Glutamatergic neuron (in vitro differentiated cells): ENCODE measurements around the gene CNOT6L. TPM values are rescaled to one million over a fixed set of nuclear protein-coding genes. Genes with fewer than 3 reads are reported as not detected.
"Not testable (repeated sequence)": the region's sequence is repeated elsewhere in the genome, so short reads cannot be mapped to it uniquely, and the experiment has no call there.

Source experiments
- DNase-seq: peaks from one replicate; pipeline ENCODE4 v3.0.0; 2022
- H3K27ac Mint-ChIP-seq: one replicate; pipeline ENCODE4 v1.8.0; 2020; ENCODE audit warnings: mild to moderate bottlenecking, mixed read lengths, inconsistent platforms; ENCODE audit not compliant: unreplicated experiment
- H3K27me3 Mint-ChIP-seq: one replicate; pipeline ENCODE4 v1.8.0; 2020; ENCODE audit warnings: mild to moderate bottlenecking, moderate library complexity, mixed read lengths, inconsistent platforms; ENCODE audit not compliant: unreplicated experiment
- H3K36me3 Mint-ChIP-seq: one replicate; pipeline ENCODE4 v1.8.0; 2020; ENCODE audit warnings: mild to moderate bottlenecking, mixed read lengths, inconsistent platforms; ENCODE audit not compliant: unreplicated experiment
- H3K4me1 Mint-ChIP-seq: one replicate; pipeline ENCODE4 v1.8.0; 2020; ENCODE audit warnings: mild to moderate bottlenecking, low read depth, mixed read lengths, inconsistent platforms; ENCODE audit not compliant: unreplicated experiment
- H3K4me3 Mint-ChIP-seq: one replicate; pipeline ENCODE4 v1.8.0; 2020; ENCODE audit warnings: mild to moderate bottlenecking, mixed read lengths, inconsistent platforms; ENCODE audit not compliant: unreplicated experiment
- H3K9me3 Mint-ChIP-seq: one replicate; pipeline ENCODE4 v1.8.0; 2020; ENCODE audit warnings: mild to moderate bottlenecking, moderate library complexity, mixed read lengths, inconsistent platforms; ENCODE audit not compliant: unreplicated experiment
- CTCF ChIP-seq: fragments of 200-600 bp; sonication (generic); IDR thresholded peaks from one replicate; pipeline ENCODE4 v1.5.0; 2021; ENCODE audit not compliant: partially characterized antibody, unreplicated experiment
- long read RNA-seq: library from polyadenylated mRNA; unstranded; transcript quantifications from one replicate; pipeline ENCODE4 v2.0.0, GENCODE V29; 2020; ENCODE audit not compliant: unreplicated experiment
- total RNA-seq: library from RNA; stranded (reverse); fragmentation: NEBNext Ultra II Directional; extraction: Animal tissue kit (Norgen Biotek cat#: 25700); gene quantifications from one replicate; pipeline ENCODE4 v1.2.1, GENCODE V29; 2021; ENCODE audit not compliant: unreplicated experiment

The CNOT6L gene
- 11.9 TPM for total RNA-seq
- long read RNA-seq = 0 reads

DNA sequence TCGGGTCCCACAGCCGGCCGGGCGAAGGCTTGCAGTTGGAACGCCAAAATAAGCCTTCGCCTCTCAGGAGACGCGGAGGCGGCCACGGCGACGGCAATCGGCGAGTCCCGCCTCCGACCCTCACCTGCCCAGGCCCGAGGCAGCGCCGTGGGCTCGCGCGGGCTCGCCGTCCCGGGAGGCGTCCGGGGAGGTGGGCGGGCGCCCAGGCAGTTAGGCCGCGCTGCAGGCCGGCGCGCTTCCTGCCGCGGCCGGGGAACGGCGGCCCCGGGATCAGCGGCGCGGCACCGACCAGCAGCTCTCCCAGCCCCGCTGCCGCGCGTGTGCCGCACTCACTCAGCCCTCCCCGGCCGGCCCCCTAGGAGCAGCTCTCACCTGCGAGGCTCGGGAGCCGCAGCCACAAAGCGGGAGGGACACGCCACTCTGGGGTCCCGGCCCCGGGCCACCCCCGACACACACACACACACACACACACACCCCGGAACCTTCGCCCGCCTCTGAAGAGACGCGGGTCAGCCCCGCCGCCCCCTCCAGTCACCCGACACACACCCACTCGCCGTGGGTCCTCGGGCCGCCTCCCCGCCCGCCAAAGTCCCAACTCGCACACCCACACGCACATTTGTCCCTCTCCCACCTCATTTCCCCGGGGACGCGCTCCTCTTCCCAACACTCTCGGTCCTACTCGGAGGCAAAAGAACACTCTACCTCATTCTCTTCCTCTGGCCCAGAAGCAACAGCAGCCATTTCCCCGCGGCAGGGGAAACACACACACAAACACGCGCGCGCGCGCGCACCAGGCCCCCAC is at the start of gene CNOT6L:
TSS of gene CNOT6L (minus strand) at position 767 of the 802 bp plus-strand sequence. CDS start at position 707, 60 bp downstream.
- H3K36me3 Mint-ChIP-seq = no peaks in the 10 kb centered on the region
- peaks cover 7% of the 10 kb centered on the region for H3K27me3 Mint-ChIP-seq
- TF ChIP-seq CTCF = no peak
- peak within 1 kb of the TSS; percentile 90 for H3K27ac Mint-ChIP-seq
- peaks cover 21% of the 10 kb centered on the region for H3K9me3 Mint-ChIP-seq
- H3K4me3 Mint-ChIP-seq = peak within 1 kb of the TSS; percentile 98
- DNase-seq = peak; percentile 65
- H3K4me1 Mint-ChIP-seq = peaks cover 8% of the 10 kb centered on the region

- Mint-ChIP-seq H3K4me3 (no peak overlapping the region), H3K4me1 (peaks cover 17% of the 10 kb centered on the region), H3K9me3 (peaks cover 5% of the 10 kb centered on the region), H3K36me3 (no peaks in the 10 kb centered on the region), H3K27me3 (peaks cover 6% of the 10 kb centered on the region), H3K27ac (no peak overlapping the region)
- no peak for DNase-seq
- TF ChIP-seq CTCF = no peak
Measured at GRCh38 chr4:77865259-77865658, 46.1 kb upstream of the CNOT6L start.

- not testable (repeated sequence) for H3K36me3 Mint-ChIP-seq, H3K4me1 Mint-ChIP-seq, H3K27ac Mint-ChIP-seq, H3K27me3 Mint-ChIP-seq, DNase-seq, H3K9me3 Mint-ChIP-seq
- peak overlapping the region; percentile 99 for H3K4me3 Mint-ChIP-seq
Measured at GRCh38 chr4:77863341-77863740, 44.2 kb upstream of the CNOT6L start.

DNA sequence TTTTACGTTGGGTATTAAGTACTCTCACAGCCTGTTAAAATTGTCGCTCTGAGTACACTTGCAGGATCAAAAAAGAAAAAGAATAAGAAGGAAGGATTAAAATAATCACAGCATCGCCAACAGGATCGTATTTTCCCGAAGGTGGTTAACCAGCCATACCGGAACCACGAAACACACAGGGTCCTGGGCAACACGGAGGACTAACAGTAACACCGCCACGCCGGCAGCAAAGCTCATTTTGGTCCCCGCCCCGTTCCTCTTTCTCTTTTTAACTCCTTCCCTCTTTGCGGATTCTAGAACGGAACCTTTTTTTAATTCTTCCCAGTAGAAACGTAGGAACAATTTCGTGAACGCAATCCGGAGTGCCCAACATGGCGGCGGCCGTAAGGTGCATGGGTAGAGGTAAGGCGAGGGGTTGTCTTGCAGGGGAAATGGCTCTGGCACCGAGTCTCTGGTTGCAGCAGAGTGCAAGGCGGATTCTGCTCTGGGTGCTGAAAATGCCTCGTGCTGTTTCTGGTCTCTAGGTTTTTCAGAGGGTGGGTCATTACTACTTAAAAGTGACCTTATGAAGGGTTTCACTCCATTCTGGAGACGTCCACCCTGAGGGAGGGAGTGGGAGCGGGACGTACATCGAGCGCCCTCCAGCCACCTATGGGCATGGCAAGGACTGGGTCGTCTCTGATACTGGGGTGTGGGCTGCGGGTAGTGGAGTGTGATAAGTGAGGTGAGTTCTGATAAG is 43.5 kb upstream of the CNOT6L start, which contains the start of gene MRPL1:
TSS of gene MRPL1 (plus strand) at position 353 of the 739 bp plus-strand sequence. CDS start at position 372, 19 bp downstream.
- H3K4me3 Mint-ChIP-seq = peak within 1 kb of the TSS; percentile 99

More for the DNA sequence above, 43.5 kb upstream of the CNOT6L start, which contains the start of gene MRPL1:
- TF ChIP-seq CTCF = peak; percentile 19
- peaks cover 6% of the 10 kb centered on the region for H3K27me3 Mint-ChIP-seq
- H3K4me1 Mint-ChIP-seq = peaks cover 10% of the 10 kb centered on the region
- H3K27ac Mint-ChIP-seq = peak within 1 kb of the TSS; percentile 99
- DNase-seq = peak; percentile 78
- H3K36me3 Mint-ChIP-seq = no peaks in the 10 kb centered on the region
- peaks cover 5% of the 10 kb centered on the region for H3K9me3 Mint-ChIP-seq
